Right atrium auricular region (tissue), 2 donors: ENCODE data around the gene SURF1. TPM values are rescaled to one million over a fixed set of nuclear protein-coding genes. Genes with fewer than 3 reads are reported as not detected.
A peak's percentile ranks its signal among the peaks of the same experiment; 100 is the strongest.

Experiments used
- DNase-seq: peaks from one replicate; pipeline ENCODE4 v3.0.0-alpha.2; 2019; ENCODE audit warnings: low spot score
- H3K27ac ChIP-seq, 2 donors: fragments of 200-600 bp; sonication (generic); 1 replicate in 1 of 2; 2 replicates in 1 of 2; pipeline ENCODE4 v1.5.1; 2016 to 2019
- H3K27me3 ChIP-seq, 2 donors: fragments of 200-600 bp; sonication (generic); one replicate each; pipeline versions ENCODE4 v1.5.1 to v1.6.0; 2017 to 2019
- H3K36me3 ChIP-seq: fragments of 200-600 bp; sonication (generic); one replicate; pipeline ENCODE4 v1.5.1; 2016
- H3K4me1 ChIP-seq, 2 donors: fragments of 200-600 bp; sonication (generic); one replicate each; pipeline versions ENCODE4 v1.5.1 to v1.6.0; 2017 to 2019
- H3K4me3 ChIP-seq, 2 donors: fragments of 200-600 bp; sonication (generic); 1 replicate in 1 of 2; 2 replicates in 1 of 2; pipeline ENCODE4 v1.5.1; 2017 to 2019; ENCODE audit warnings: mild to moderate bottlenecking in 1 of 2, moderate library complexity in 1 of 2
- H3K9me3 ChIP-seq, 2 donors: fragments of 200-600 bp; sonication (generic); one replicate each; pipeline ENCODE4 v1.5.1; 2019
- CTCF ChIP-seq, 2 donors: fragments of 200-600 bp; sonication (generic); IDR thresholded peaks; one replicate each; pipeline ENCODE4 v1.5.1; 2019; ENCODE audit warnings: antibody characterized with exemption in 2 of 2
- total RNA-seq, 2 donors: library from RNA; depleted of rRNA; stranded (reverse); fragments of >200 nt; gene quantifications; one replicate each; pipeline ENCODE4 v1.1.0, GENCODE V29; 2016

The SURF1 gene
- total RNA-seq, 2 donors from 2014 or later, result 41.5 to 58.6 TPM

GRCh38 chr9:133362359-133363044 is 6.2 kb upstream of the SURF1 start:
- no peak for DNase-seq
- Histone ChIP-seq H3K4me3 (no peak overlapping the region), H3K27me3 (no peaks in the 10 kb centered on the region), H3K9me3 (no peaks in the 10 kb centered on the region), H3K27ac (no peak overlapping the region), H3K4me1 (peaks cover 0 to 6% of the 10 kb centered on the region in 2 donors), H3K36me3 (peaks cover 81% of the 10 kb centered on the region)
- no peak for TF ChIP-seq CTCF (IDR thresholded peaks at IDR 0.05)

GRCh38 chr9:133361507-133362092 is 5.3 kb upstream of the SURF1 start:
- H3K4me1 ChIP-seq, result peaks cover 0 to 15% of the 10 kb centered on the region in 2 donors
- no peaks in the 10 kb centered on the region for H3K9me3 ChIP-seq
- peaks cover 74% of the 10 kb centered on the region for H3K36me3 ChIP-seq
- TF ChIP-seq CTCF (IDR thresholded peaks at IDR 0.05), result no peak
- DNase-seq, result no peak
- no peak overlapping the region for H3K27ac ChIP-seq
- H3K4me3 ChIP-seq, result no peak overlapping the region
- no peaks in the 10 kb centered on the region for H3K27me3 ChIP-seq

- no peak for TF ChIP-seq CTCF (IDR thresholded peaks at IDR 0.05)
- H3K27ac ChIP-seq, result no peak overlapping the region
- DNase-seq, result no peak
- H3K36me3 ChIP-seq, result peaks cover 65% of the 10 kb centered on the region
- no peaks in the 10 kb centered on the region for H3K27me3 ChIP-seq
- no peaks in the 10 kb centered on the region for H3K9me3 ChIP-seq
- no peak overlapping the region for H3K4me3 ChIP-seq
- peaks cover 0 to 18% of the 10 kb centered on the region in 2 donors for H3K4me1 ChIP-seq
These were observed 4.4 kb upstream of the SURF1 start for GRCh38 chr9:133360400-133361393.

GRCh38 chr9:133359399-133360175 is 3.3 kb upstream of the SURF1 start:
- Histone ChIP-seq H3K27ac (no peak overlapping the region), H3K9me3 (no peaks in the 10 kb centered on the region), H3K4me3 (no peak overlapping the region), H3K36me3 (peaks cover 54% of the 10 kb centered on the region), H3K27me3 (no peaks in the 10 kb centered on the region), H3K4me1 (peaks cover 0 to 27% of the 10 kb centered on the region in 2 donors)
- DNase-seq, result no peak
- TF ChIP-seq CTCF (IDR thresholded peaks at IDR 0.05), result peak in 1 of 2 donors; percentile 42

GRCh38 chr9:133357656-133358055 is 1.4 kb upstream of the SURF1 start:
- H3K4me3 ChIP-seq, result no peak overlapping the region
- peaks cover 0 to 27% of the 10 kb centered on the region in 2 donors for H3K4me1 ChIP-seq
- peaks cover 43% of the 10 kb centered on the region for H3K36me3 ChIP-seq
- H3K27me3 ChIP-seq, result no peaks in the 10 kb centered on the region
- no peak overlapping the region for H3K27ac ChIP-seq
- H3K9me3 ChIP-seq, result no peaks in the 10 kb centered on the region
- TF ChIP-seq CTCF (IDR thresholded peaks at IDR 0.05), result no peak
- DNase-seq, result no peak
